Dermis microvascular lymphatic vessel endothelial cell (primary cell): Measurements from ENCODE around the gene CDCA3. TPM values are rescaled to one million over a fixed set of nuclear protein-coding genes. Genes with fewer than 3 reads are reported as not detected.
A peak's percentile ranks its signal among the peaks of the same experiment; 100 is the strongest.
"Not testable (repeated sequence)": the region's sequence is repeated elsewhere in the genome, so short reads cannot be mapped to it uniquely, and the experiment has no call there.

Experiments
- DNase-seq, 2 donors: peaks; one replicate each; pipeline versions ENCODE4 v3.0.0 to v3.0.0-alpha.2; 2010; ENCODE audit warnings: low read depth in 2 of 2
- total RNA-seq: library from RNA; depleted of rRNA; stranded (reverse); fragments of >200 nt; gene quantifications from 2 replicates; pipeline ENCODE4 v1.2.1, GENCODE V29; 2014

Gene CDCA3
- total RNA-seq, 1 donor from 2014 or later = 11.8 TPM

DNA sequence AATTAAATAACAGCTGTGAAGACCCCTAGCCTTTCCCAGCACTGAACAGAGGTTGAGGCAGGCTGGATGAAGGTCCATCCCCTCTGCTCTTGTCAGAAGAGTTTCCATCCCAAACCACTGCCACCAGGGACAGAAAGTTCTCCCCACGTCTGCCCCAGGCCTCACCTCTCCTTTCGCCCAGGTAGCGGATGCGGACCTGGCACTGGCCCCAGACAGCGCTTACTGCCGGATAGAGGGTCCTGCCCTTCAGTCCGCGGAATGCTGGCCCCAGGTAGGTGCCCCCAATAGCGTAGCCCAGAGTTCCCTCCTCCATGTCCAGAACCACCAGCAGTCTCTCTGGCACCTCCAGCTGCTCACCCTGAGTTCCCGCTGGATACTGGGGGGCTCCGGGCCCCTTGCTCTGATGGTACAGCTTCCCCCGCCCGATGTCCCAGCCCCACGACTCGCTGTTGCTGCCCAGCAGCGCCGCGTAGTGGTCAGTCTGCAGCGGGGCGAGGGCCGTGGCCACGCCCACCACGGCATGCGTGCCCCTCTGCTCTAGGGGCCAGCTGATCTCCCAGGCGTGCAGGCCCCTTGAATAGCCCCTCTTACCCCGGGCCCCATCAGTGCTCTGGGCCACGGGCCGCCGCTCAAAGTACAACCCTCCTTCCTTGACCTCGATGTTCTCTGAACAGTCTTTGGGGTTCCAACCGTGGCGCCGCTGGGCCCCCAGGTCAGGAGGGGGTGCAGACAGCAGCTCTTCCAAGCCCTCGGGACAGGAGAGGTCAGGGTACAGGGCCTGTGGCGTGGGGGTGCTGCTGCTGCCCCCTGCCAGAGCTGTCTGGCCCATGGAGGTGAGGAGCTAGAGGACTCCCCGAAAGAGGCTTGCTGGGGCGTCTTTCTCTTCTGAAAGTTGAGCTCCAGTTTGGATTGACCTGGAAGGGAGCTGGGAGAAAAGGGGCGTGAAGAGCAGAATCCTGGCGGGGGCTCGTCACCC is 21.3 kb upstream of the CDCA3 start:
- peak in 1 of 2 donors; percentile 76 for DNase-seq

GRCh38 chr12:6871052-6871957 is 20.2 kb upstream of the CDCA3 start:
- DNase-seq = no peak

- not testable (repeated sequence) for DNase-seq
These were observed 19.2 kb upstream of the CDCA3 start for GRCh38 chr12:6870304-6870703.

DNA sequence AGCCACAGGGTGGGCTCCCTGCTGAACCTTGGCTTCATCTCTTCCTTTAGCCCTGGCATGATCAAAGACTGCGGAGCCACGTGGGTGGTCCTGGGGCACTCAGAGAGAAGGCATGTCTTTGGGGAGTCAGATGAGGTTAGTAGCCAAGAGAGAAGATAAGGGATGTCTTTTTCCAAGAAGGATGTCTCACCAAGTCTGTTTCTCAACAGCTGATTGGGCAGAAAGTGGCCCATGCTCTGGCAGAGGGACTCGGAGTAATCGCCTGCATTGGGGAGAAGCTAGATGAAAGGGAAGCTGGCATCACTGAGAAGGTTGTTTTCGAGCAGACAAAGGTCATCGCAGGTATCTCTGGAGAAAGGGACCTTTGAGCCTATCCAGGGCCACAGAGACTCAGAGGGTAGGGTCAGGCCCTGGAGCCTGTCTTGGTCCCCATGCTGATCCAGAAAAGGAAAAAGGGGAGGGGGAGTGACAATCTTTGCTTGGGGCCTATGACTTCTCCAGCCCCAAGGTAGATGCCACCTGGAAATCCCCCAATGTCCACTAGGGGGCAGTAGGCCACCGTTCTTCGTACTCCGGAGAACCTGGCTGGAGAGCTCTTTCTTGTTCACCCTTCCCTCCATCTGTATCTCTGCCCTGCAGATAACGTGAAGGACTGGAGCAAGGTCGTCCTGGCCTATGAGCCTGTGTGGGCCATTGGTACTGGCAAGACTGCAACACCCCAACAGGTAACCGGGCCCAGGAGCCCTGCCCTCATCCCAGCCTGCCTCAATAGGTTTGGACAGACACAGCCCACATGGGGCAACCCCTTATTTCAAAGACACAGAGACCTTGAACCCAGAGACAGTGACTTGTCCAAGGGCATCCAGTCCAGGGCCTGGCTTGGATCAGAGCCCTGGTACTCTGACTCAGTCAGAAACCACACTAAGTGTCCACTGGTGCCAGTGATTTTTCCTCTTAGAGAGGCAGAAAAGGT is 18.2 kb upstream of the CDCA3 start:
- peak; percentile 56 to 77 for DNase-seq

DNA sequence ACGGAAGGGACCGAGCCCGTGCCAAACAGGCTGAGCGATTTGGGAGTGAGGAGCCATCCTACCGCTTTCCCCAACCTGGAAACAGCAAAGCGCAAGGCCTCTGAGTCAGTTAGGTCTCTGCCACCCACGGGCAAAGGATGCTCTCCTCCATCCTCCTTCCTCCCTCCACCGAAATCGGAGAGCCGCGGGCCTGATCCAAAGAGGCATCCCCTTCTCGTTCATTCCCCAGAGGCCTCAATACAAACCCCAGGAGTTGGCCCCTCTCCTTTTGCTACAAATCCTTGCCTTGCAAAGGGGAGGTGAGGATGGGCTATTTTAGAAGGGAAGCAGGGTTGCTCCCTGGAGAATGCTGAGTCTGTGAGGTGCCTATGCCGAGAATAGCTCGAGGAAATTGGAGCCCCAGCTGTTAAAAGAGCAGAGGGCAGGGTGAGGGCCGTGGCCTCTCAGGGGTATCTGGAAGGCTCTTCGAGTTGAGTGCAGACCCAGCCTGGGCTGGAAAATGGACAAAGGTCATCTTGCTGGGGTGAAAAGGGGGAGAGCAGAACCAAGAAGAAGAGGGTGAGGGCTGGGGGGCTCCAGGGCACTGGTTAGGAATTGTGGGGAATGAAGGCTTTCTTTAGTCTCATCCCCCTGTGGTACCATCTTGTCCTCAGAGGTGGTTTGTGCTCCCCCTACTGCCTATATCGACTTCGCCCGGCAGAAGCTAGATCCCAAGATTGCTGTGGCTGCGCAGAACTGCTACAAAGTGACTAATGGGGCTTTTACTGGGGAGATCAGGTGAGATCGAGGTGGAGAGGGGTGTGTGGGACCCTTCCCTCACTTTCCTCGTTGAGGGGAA is 17.3 kb upstream of the CDCA3 start:
- no peak for DNase-seq

- DNase-seq = peak; percentile 55 to 84
These were observed 16.5 kb upstream of the CDCA3 start, which contains the start of gene TPI1 for GRCh38 chr12:6867413-6868210. Gene TPI1, plus strand, starts transcription at chr12:6867531. Its CDS starts 36 bp downstream, at chr12:6867567.

- no peak for DNase-seq
These were observed 15.9 kb upstream of the CDCA3 start for GRCh38 chr12:6866920-6867412.

GRCh38 chr12:6866163-6866919 is 15.3 kb upstream of the CDCA3 start:
- DNase-seq = no peak

DNA sequence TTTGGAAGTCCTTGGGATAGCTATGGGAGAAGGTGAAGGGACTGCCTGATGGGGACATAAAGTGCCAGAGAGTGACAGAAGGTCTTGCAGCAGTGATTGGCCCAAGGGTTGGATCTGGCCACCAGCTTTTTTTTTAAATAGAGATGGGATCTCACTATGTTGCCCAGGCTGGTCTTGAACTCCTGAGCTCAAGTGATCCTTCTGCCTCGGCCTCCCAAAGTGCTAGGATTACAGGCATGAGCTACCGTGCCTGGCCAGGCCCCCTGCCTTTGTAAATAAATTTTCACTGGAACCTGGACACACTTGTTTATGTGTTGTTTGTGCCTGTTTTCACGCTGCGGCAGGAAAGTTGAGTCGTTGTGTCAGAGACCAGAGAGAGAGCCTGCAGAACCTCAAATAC is 14.2 kb upstream of the CDCA3 start:
- DNase-seq = not testable (repeated sequence)

DNA sequence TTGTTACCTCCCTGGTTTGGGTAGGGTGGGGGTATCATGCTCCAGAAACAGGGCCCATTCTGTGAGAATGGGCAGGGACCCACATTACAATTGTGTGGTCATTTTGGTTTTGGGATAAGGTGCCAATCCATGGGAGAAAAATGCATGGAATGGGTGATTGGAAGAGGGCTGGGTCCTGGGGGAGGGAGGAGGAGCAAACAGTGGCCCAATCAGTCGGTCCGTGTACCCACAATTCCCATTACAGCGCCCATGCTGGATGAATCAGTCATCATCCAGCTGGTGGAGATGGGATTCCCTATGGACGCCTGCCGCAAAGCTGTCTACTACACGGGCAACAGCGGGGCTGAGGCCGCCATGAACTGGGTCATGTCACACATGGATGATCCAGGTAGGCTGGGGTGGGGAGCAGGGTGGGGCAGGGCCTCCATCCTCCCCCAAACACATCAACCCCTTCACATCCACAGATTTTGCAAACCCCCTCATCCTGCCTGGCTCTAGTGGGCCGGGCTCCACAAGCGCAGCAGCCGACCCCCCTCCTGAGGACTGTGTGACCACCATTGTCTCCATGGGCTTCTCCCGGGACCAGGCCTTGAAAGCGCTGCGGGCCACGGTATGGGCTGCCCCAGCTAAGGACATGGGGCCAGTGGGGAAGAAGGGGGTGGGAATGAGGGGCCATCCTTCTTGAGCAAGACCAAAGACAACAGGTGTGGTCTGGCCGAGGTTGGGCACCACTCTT is 12.7 kb upstream of the CDCA3 start:
- DNase-seq = no peak

GRCh38 chr12:6863033-6863432 is 11.9 kb upstream of the CDCA3 start:
- no peak for DNase-seq

DNA sequence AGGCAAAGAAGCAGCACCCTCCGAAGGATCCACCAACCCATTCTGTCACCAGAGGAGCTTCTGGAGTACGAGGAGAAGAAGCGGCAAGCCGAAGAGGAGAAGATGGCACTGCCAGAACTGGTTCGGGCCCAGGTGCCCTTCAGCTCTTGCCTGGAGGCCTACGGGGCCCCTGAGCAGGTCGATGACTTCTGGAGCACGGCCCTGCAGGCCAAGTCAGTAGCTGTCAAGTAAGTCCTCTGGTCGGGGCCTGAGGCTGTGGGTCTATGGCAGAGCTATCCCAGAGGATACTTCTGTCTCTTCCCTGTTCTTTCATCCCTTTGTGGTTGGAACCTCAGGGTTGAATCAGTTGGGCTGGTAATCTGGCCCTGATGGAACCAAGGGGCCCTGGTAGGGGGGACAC is 10.3 kb upstream of the CDCA3 start:
- DNase-seq = no peak

DNA sequence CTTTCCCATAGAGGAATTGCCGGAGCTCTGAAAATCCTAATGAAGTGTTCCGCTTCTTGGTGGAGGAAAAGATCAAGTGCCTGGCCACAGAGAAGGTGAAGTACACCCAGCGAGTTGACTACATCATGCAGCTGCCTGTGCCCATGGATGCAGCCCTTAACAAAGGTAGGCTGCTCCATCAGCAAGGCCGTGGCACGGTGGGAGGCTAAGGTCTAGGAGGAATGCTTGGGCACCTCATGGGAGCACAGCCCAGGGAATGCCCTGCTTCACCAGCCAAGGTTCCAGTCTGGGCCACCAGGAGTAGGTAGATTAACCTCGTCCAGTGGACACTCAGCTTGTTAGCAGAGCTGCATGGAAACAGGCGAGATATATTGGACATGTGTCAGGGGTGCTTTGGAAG is 9.9 kb upstream of the CDCA3 start:
- DNase-seq = no peak

GRCh38 chr12:6860116-6860515 is 9.0 kb upstream of the CDCA3 start:
- no peak for DNase-seq

DNA sequence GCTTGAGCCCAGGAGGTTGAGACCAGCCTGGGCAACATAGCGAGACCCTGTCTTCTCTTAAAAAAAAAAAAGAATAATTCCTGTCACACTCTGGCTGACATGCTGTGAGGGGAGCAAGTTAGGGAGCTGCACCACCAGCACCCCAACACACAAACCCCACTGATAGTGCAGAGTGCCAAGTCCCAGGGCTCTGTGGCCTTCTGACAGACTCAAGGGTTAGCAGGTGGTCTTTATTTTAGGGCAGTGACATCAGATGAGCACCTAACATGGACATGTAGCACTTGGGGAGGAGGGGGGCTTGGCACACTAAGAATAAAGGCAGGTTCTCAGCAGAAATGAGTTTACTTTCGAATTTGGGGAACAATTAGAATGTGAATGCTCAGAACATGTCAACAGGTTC is 7.7 kb upstream of the CDCA3 start:
- DNase-seq = no peak

- DNase-seq = no peak
These were observed 4.2 kb upstream of the CDCA3 start for GRCh38 chr12:6855322-6855721.

DNA sequence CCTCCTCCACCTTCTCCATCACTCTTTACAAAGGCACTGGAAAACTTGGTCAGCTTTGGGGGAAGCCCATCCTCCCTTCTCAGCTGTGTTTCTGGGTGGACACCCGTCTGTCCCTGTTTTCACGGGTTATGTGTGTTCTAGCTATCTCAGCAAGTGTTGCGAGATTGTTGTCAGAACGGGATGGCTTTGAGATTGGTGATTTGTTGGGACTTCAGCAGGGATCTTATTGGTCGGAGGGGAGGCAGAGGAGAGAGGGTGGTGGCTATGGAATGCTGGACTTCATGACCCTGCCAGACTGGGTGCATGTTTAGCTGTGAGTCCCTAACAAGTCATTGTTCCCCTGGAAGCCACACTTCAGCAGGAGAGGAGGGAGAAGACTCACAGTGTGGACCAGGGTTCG is 3.0 kb upstream of the CDCA3 start:
- DNase-seq = no peak

- no peak for DNase-seq
These were observed 2.5 kb upstream of the CDCA3 start for GRCh38 chr12:6853626-6854025.
